Measurements from ENCODE around the gene RPS25. TPM values are rescaled to one million over a fixed set of nuclear protein-coding genes. Genes with fewer than 3 reads are reported as not detected.
A peak's percentile ranks its signal among the peaks of the same experiment; 100 is the strongest.

Gene RPS25
- total and polyA plus RNA-seq, 9 of the 15 experiments (the other 6 are each of a cell fraction or from before 2014, with no cell fraction given), result 1,553 to 5,486 (median 2,471) TPM

- no peak for TF ChIP-seq ZNF699 (CRISPR knock-in tag; IDR thresholded peaks at IDR 0.05; ENCODE audit: insufficient replicate concordance)
- no peak for TF ChIP-seq MTA1 (IDR thresholded peaks at IDR 0.05; ENCODE audit: borderline replicate concordance)
- TF ChIP-seq NCOA2 (IDR thresholded peaks at IDR 0.05; ENCODE audit: partially characterized antibody in 2 of 2), result no peak
- TF ChIP-seq, protein P1, sequence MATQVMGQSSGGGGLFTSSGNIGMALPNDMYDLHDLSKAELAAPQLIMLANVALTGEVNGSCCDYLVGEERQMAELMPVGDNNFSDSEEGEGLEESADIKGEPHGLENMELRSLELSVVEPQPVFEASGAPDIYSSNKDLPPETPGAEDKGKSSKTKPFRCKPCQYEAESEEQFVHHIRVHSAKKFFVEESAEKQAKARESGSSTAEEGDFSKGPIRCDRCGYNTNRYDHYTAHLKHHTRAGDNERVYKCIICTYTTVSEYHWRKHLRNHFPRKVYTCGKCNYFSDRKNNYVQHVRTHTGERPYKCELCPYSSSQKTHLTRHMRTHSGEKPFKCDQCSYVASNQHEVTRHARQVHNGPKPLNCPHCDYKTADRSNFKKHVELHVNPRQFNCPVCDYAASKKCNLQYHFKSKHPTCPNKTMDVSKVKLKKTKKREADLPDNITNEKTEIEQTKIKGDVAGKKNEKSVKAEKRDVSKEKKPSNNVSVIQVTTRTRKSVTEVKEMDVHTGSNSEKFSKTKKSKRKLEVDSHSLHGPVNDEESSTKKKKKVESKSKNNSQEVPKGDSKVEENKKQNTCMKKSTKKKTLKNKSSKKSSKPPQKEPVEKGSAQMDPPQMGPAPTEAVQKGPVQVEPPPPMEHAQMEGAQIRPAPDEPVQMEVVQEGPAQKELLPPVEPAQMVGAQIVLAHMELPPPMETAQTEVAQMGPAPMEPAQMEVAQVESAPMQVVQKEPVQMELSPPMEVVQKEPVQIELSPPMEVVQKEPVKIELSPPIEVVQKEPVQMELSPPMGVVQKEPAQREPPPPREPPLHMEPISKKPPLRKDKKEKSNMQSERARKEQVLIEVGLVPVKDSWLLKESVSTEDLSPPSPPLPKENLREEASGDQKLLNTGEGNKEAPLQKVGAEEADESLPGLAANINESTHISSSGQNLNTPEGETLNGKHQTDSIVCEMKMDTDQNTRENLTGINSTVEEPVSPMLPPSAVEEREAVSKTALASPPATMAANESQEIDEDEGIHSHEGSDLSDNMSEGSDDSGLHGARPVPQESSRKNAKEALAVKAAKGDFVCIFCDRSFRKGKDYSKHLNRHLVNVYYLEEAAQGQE (IDR thresholded peaks at IDR 0.05; ENCODE audit: borderline replicate concordance), result peak; percentile 70; the same call in 1 of the 2 replicates
- TF ChIP-seq, protein P1 (CRISPR knock-in tag; IDR thresholded peaks at IDR 0.05; ENCODE audit: low read depth), result no peak
- no peak for TF ChIP-seq ZKSCAN3 (CRISPR knock-in tag; IDR thresholded peaks at IDR 0.05)
- TF ChIP-seq, protein P2, sequence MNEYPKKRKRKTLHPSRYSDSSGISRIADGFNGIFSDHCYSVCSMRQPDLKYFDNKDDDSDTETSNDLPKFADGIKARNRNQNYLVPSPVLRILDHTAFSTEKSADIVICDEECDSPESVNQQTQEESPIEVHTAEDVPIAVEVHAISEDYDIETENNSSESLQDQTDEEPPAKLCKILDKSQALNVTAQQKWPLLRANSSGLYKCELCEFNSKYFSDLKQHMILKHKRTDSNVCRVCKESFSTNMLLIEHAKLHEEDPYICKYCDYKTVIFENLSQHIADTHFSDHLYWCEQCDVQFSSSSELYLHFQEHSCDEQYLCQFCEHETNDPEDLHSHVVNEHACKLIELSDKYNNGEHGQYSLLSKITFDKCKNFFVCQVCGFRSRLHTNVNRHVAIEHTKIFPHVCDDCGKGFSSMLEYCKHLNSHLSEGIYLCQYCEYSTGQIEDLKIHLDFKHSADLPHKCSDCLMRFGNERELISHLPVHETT (CRISPR knock-in tag; conservative IDR thresholded peaks at IDR 0.05 in 1 of 2, IDR thresholded peaks at IDR 0.05 in 1 of 2), result no peak
- TF ChIP-seq TAF7 (tag; IDR thresholded peaks at IDR 0.05), result no peak
- TF ChIP-seq MNT (conservative IDR thresholded peaks at IDR 0.05), result peak in 1 of 2 experiments; percentile 33; a peak in 1 of 4 replicates
- no peak for TF ChIP-seq RBM25 (IDR thresholded peaks at IDR 0.05; ENCODE audit: low read depth, low read length, severe bottlenecking)
- TF ChIP-seq SMAD3 (CRISPR knock-in tag; conservative IDR thresholded peaks at IDR 0.05), result 0 out of 2 replicates have a peak, but pooled peaks have one; percentile 25
- TF ChIP-seq ATF1 (CRISPR knock-in tag; IDR thresholded peaks at IDR 0.05), result no peak
- peak; percentile 20; the same call in 1 of the 2 replicates for TF ChIP-seq ATF1 (tag; IDR thresholded peaks at IDR 0.05)
- TF ChIP-seq GATA2 (CRISPR knock-in tag; IDR thresholded peaks at IDR 0.05), result peak; percentile 91
- peak; percentile 32; the same call in 1 of the 2 replicates for TF ChIP-seq GABPB1 (CRISPR knock-in tag; IDR thresholded peaks at IDR 0.05)
- TF ChIP-seq ZNF512 (tag; IDR thresholded peaks at IDR 0.05), result no peak
These were observed 47.2 kb upstream of the RPS25 start (continued) for GRCh38 chr11:119065369-119065768.

Data from K562 (cell line).